Neuron (in vitro differentiated cells): ENCODE measurements around the gene YY1.

Source experiments
- H2AFZ ChIP-seq: one replicate; pipeline ENCODE4 v1.6.1; 2013; ENCODE audit warnings: low read depth, mild to moderate bottlenecking, inconsistent platforms, low read length, moderate library complexity
- H3K27me3 ChIP-seq: one replicate; pipeline ENCODE4 v1.6.1; 2013; ENCODE audit warnings: low read length; ENCODE audit not compliant: insufficient read depth
- H3K36me3 ChIP-seq: one replicate; pipeline ENCODE4 v1.6.1; 2013; ENCODE audit warnings: low read length; ENCODE audit not compliant: insufficient read depth
- H3K4me1 ChIP-seq: one replicate; pipeline ENCODE4 v1.6.1; 2013; ENCODE audit warnings: low read length; ENCODE audit not compliant: insufficient read depth
- H3K4me3 ChIP-seq: 2 replicates; pipeline ENCODE4 v1.5.1; 2013; ENCODE audit warnings: mild to moderate bottlenecking, low read length, moderate library complexity
- H3K9me3 ChIP-seq: one replicate; pipeline ENCODE4 v1.6.1; 2013; ENCODE audit warnings: low read length

The YY1 gene

GRCh38 chr14:100239840-100240667 is 1.1 kb downstream of the YY1 start:
- Histone ChIP-seq H3K4me3 (peak overlapping the region; percentile 100), H3K27me3 (no peaks in the 10 kb centered on the region)

GRCh38 chr14:100240668-100241032 is 1.7 kb downstream of the YY1 start:
- H3K9me3 ChIP-seq, result peaks cover 3% of the 10 kb centered on the region
- peaks cover 13% of the 10 kb centered on the region for H3K36me3 ChIP-seq
- H3K4me3 ChIP-seq, result peak overlapping the region; percentile 100
- H2AFZ ChIP-seq, result no peak overlapping the region
- no peaks in the 10 kb centered on the region for H3K27me3 ChIP-seq
- H3K4me1 ChIP-seq, result peaks cover 20% of the 10 kb centered on the region

More at GRCh38 chr14:100239840-100240667, 1.1 kb downstream of the YY1 start:
- Histone ChIP-seq H3K36me3 (peaks cover 13% of the 10 kb centered on the region), H3K4me1 (peaks cover 20% of the 10 kb centered on the region), H3K9me3 (peaks cover 3% of the 10 kb centered on the region), H2AFZ (no peak overlapping the region)

GRCh38 chr14:100241279-100241678 is 2.3 kb downstream of the YY1 start:
- H3K9me3 ChIP-seq, result peaks cover 3% of the 10 kb centered on the region

GRCh38 chr14:100243020-100243419 is 4.1 kb downstream of the YY1 start:
- Histone ChIP-seq H2AFZ (no peak overlapping the region), H3K27me3 (no peaks in the 10 kb centered on the region), H3K4me3 (no peak overlapping the region), H3K9me3 (peaks cover 3% of the 10 kb centered on the region), H3K36me3 (peaks cover 13% of the 10 kb centered on the region), H3K4me1 (peaks cover 21% of the 10 kb centered on the region)

More at GRCh38 chr14:100241279-100241678, 2.3 kb downstream of the YY1 start:
- no peaks in the 10 kb centered on the region for H3K27me3 ChIP-seq
- no peak overlapping the region for H2AFZ ChIP-seq
- H3K36me3 ChIP-seq, result peaks cover 13% of the 10 kb centered on the region
- H3K4me1 ChIP-seq, result peaks cover 24% of the 10 kb centered on the region
- H3K4me3 ChIP-seq, result peak overlapping the region; percentile 100

- H3K9me3 ChIP-seq, result peaks cover 3% of the 10 kb centered on the region
- H3K4me1 ChIP-seq, result peaks cover 18% of the 10 kb centered on the region
- no peaks in the 10 kb centered on the region for H3K27me3 ChIP-seq
- no peak overlapping the region for H2AFZ ChIP-seq
- no peak overlapping the region for H3K4me3 ChIP-seq
- peaks cover 10% of the 10 kb centered on the region for H3K36me3 ChIP-seq
Observed at GRCh38 chr14:100246809-100247428, 8.0 kb downstream of the YY1 start.

GRCh38 chr14:100250732-100251465 is 12.0 kb downstream of the YY1 start:
- peaks cover 17% of the 10 kb centered on the region for H3K4me1 ChIP-seq
- H3K9me3 ChIP-seq, result no peaks in the 10 kb centered on the region
- no peaks in the 10 kb centered on the region for H3K36me3 ChIP-seq
- no peak overlapping the region for H2AFZ ChIP-seq
- no peaks in the 10 kb centered on the region for H3K27me3 ChIP-seq
- H3K4me3 ChIP-seq, result no peak overlapping the region

GRCh38 chr14:100252684-100253083 is 13.7 kb downstream of the YY1 start:
- H3K4me3 ChIP-seq, result no peak overlapping the region
- H3K9me3 ChIP-seq, result no peaks in the 10 kb centered on the region
- no peaks in the 10 kb centered on the region for H3K36me3 ChIP-seq
- no peak overlapping the region for H2AFZ ChIP-seq
- peaks cover 5% of the 10 kb centered on the region for H3K4me1 ChIP-seq
- H3K27me3 ChIP-seq, result no peaks in the 10 kb centered on the region

GRCh38 chr14:100256339-100256895 is 17.5 kb downstream of the YY1 start:
- no peaks in the 10 kb centered on the region for H3K9me3 ChIP-seq
- no peak overlapping the region for H2AFZ ChIP-seq
- H3K4me1 ChIP-seq, result no peaks in the 10 kb centered on the region
- H3K36me3 ChIP-seq, result no peaks in the 10 kb centered on the region
- H3K27me3 ChIP-seq, result no peaks in the 10 kb centered on the region
- no peak overlapping the region for H3K4me3 ChIP-seq

GRCh38 chr14:100261621-100262020 is 22.7 kb downstream of the YY1 start:
- Histone ChIP-seq H2AFZ (no peak overlapping the region), H3K4me3 (no peak overlapping the region), H3K27me3 (no peaks in the 10 kb centered on the region), H3K9me3 (no peaks in the 10 kb centered on the region), H3K4me1 (no peaks in the 10 kb centered on the region), H3K36me3 (peaks cover 25% of the 10 kb centered on the region)

- Histone ChIP-seq H3K4me3 (no peak overlapping the region), H3K4me1 (no peaks in the 10 kb centered on the region), H3K27me3 (no peaks in the 10 kb centered on the region), H3K36me3 (peaks cover 31% of the 10 kb centered on the region), H2AFZ (no peak overlapping the region), H3K9me3 (no peaks in the 10 kb centered on the region)
Observed at GRCh38 chr14:100262545-100262944, 23.6 kb downstream of the YY1 start.

GRCh38 chr14:100263141-100263540 is 24.2 kb downstream of the YY1 start:
- Histone ChIP-seq H3K4me1 (no peaks in the 10 kb centered on the region), H3K36me3 (peaks cover 36% of the 10 kb centered on the region), H3K4me3 (no peak overlapping the region), H3K9me3 (no peaks in the 10 kb centered on the region), H2AFZ (no peak overlapping the region), H3K27me3 (no peaks in the 10 kb centered on the region)

- Histone ChIP-seq H3K9me3 (peaks cover 6% of the 10 kb centered on the region), H3K27me3 (no peaks in the 10 kb centered on the region), H3K4me1 (no peaks in the 10 kb centered on the region), H2AFZ (no peak overlapping the region), H3K4me3 (no peak overlapping the region), H3K36me3 (peaks cover 45% of the 10 kb centered on the region)
Observed at GRCh38 chr14:100267990-100268389, 29.0 kb downstream of the YY1 start.
